HG02588 (cell line): ENCODE results near the gene C21orf91.

Experiments
- ATAC-seq: cut with Tn5 transposase; IDR thresholded peaks from one replicate; pipeline ENCODE4 v1.9.1; 2021; ENCODE audit warnings: mild to moderate bottlenecking, moderate library complexity; ENCODE audit not compliant: unreplicated experiment

Gene C21orf91

GRCh38 chr21:17798796-17799195 is 20.4 kb downstream of the C21orf91 start:
- no peak for ATAC-seq

GRCh38 chr21:17797967-17798366 is 21.2 kb downstream of the C21orf91 start:
- no peak for ATAC-seq

GRCh38 chr21:17796503-17796902 is 22.7 kb downstream of the C21orf91 start:
- no peak for ATAC-seq

GRCh38 chr21:17796037-17796403 is 23.1 kb downstream of the C21orf91 start:
- ATAC-seq: no peak

GRCh38 chr21:17795146-17796036 is 23.8 kb downstream of the C21orf91 start:
- ATAC-seq: no peak

GRCh38 chr21:17794518-17795145 is 24.5 kb downstream of the C21orf91 start:
- no peak for ATAC-seq

- ATAC-seq: peak; percentile 65
These were observed 25.7 kb downstream of the C21orf91 start for GRCh38 chr21:17793246-17794123.

GRCh38 chr21:17789656-17790055 is 29.5 kb downstream of the C21orf91 start:
- no peak for ATAC-seq

GRCh38 chr21:17789069-17789468 is 30.1 kb downstream of the C21orf91 start:
- no peak for ATAC-seq

- no peak for ATAC-seq
These were observed 32.3 kb downstream of the C21orf91 start for GRCh38 chr21:17786851-17787181.

- ATAC-seq: no peak
These were observed 32.9 kb downstream of the C21orf91 start for GRCh38 chr21:17786071-17786850.

- ATAC-seq: no peak
These were observed 33.8 kb downstream of the C21orf91 start for GRCh38 chr21:17785403-17785788.

- ATAC-seq: peak; percentile 60
These were observed 34.4 kb downstream of the C21orf91 start for GRCh38 chr21:17784604-17785402.

GRCh38 chr21:17784180-17784598 is 35.0 kb downstream of the C21orf91 start:
- ATAC-seq: peak; percentile 39

GRCh38 chr21:17783481-17784179 is 35.5 kb downstream of the C21orf91 start:
- ATAC-seq: peak; percentile 32

- ATAC-seq: no peak
These were observed 36.2 kb downstream of the C21orf91 start for GRCh38 chr21:17783003-17783402.

GRCh38 chr21:17782051-17782450 is 37.1 kb downstream of the C21orf91 start:
- peak; percentile 17 for ATAC-seq

- no peak for ATAC-seq
These were observed 37.6 kb downstream of the C21orf91 start for GRCh38 chr21:17781524-17781923.

- peak; percentile 35 for ATAC-seq
These were observed 38.6 kb downstream of the C21orf91 start for GRCh38 chr21:17780539-17780938.
